ENCODE results near the gene MRTFA.
"Not testable (repeated sequence)": the region's sequence is repeated elsewhere in the genome, so short reads cannot be mapped to it uniquely, and the experiment has no call there.

Gene MRTFA

DNA sequence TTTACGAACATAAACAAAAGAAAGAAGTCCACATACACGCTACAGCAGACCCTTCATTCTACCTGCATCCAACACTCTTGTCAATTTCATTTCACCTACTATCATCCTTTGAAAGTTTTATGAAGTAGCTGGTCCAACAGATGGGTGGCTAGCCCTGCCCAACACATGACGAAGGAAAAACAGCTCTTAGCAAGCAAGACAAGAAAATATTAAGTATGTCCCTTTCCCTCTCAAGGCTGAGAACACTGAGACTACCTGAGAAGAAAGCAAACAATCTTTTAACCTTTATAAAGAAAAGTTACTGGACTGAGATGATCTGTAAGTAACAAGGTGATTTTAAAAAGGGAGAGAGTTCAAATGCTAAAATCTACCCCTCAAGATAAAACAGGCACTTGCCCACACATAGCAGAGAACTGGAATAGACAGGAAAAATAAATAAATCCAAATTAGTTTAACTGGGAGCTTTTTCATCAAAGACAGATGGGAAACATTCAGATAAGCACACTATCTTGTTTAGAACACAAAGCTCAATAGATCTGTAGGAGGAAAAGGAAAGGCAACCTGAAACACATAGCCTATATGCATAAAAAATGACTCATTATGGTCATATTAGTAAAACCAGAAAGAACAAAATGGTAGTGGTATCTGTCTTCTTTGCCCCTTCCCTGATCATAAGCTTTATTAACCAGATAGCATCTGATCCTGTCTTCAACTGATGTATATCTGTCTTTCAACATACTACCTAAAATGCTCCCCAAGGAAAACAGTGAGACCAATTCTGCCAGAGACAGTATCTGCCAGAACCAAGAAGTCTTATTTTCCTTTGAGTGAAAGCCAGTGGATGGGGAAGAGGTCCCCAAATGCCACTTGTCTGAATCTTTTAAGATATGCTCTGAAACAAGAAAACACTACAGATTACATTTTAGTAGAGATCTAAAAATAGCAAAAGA is 104.3 kb downstream of the MRTFA start:
- peaks cover 48% of the 10 kb centered on the region for H3K4me1 ChIP-seq
- no peaks in the 10 kb centered on the region for H3K36me3 ChIP-seq
- H3K27ac ChIP-seq: no peak overlapping the region
- H3K9me3 ChIP-seq: peaks cover 4% of the 10 kb centered on the region; the same call in 1 of the 2 replicates
- H3K4me2 ChIP-seq: peak overlapping the region; percentile 74
- no peak for TF ChIP-seq Cebpa-rat (IDR thresholded peaks at IDR 0.05)
- peaks cover 38% of the 10 kb centered on the region for H4K20me1 ChIP-seq
- no peaks in the 10 kb centered on the region for H3K27me3 ChIP-seq
- H3K4me3 ChIP-seq: no peak overlapping the region
- no peak overlapping the region for H3K9ac ChIP-seq

DNA sequence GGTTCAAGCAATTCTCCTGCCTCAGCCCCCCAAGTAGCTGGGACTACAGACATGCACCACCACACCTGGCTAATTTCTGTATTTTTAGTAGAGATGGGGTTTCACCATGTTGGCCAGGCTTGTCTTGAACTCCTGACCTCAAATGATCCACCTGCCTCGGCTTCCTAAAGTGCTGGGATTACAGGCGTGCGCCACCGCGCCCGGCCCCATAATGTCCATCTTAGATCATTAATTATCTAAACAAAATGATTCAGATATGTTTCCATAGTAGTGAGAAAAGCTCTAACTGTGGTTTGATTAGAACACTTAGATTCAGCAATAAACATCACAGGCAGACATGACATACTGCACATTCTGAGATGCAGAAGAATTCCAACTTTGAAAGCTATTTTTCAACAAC is 106.1 kb downstream of the MRTFA start:
- H3K27ac ChIP-seq, H3K4me2 ChIP-seq, H3K27me3 ChIP-seq, H3K9ac ChIP-seq, H3K4me3 ChIP-seq, H3K36me3 ChIP-seq, H3K9me3 ChIP-seq: not testable (repeated sequence)
- peaks cover 54% of the 10 kb centered on the region for H4K20me1 ChIP-seq
- peaks cover 44% of the 10 kb centered on the region for H3K4me1 ChIP-seq

DNA sequence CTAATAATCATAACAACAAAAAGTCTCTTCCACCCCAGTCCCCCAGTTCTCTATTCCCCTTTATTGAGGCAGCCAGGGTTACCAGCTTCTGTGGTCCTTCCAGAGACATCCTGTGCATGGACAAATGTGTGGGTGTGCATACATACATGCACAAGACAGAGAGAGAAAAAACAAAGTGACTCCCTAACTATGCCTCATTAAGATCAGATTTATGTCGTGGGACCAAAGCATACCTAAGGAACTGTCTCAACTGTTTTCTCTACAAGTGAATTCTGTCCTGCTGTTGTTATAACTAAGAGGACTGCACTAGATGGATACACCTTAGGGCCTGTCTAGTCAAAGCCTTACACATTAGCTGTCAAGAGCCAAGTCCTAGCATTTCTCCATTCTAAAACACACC is 106.7 kb downstream of the MRTFA start:
- Histone ChIP-seq H3K4me2 (no peak overlapping the region), H3K9ac (no peak overlapping the region), H3K4me3 (no peak overlapping the region), H3K4me1 (peaks cover 38% of the 10 kb centered on the region), H3K27me3 (no peaks in the 10 kb centered on the region), H3K36me3 (no peaks in the 10 kb centered on the region), H4K20me1 (peaks cover 58% of the 10 kb centered on the region), H3K9me3 (no peaks in the 10 kb centered on the region), H3K27ac (no peak overlapping the region)
- no peak for TF ChIP-seq Cebpa-rat (IDR thresholded peaks at IDR 0.05)

DNA sequence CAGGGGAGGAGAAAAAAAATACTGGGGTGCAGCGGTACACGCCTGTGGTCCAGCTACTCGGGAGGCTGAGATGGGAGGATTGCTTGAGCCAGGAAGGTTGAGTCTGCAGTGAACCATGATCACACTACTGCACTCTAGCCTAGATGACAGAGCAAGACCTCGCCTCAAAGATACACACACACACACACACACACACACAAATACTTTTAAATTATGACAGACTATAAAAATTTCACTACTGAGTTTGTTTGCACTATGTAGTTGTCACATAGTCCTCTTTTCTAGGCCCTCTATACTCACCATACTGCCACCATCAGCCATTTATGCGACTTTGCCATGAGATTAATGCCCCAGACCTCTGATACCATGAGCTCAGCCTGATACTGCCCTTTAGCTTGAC is 109.6 kb downstream of the MRTFA start:
- Histone ChIP-seq H3K4me2 (no peak overlapping the region), H4K20me1 (peaks cover 75% of the 10 kb centered on the region), H3K4me1 (peaks cover 10% of the 10 kb centered on the region), H3K9me3 (peaks cover 2% of the 10 kb centered on the region; the same call in 1 of the 2 replicates), H3K4me3 (no peak overlapping the region), H3K27me3 (no peaks in the 10 kb centered on the region), H3K36me3 (0 out of 2 replicates have a peak, but pooled peaks cover 7% of the 10 kb centered on the region), H3K9ac (no peak overlapping the region), H3K27ac (no peak overlapping the region)
- no peak for TF ChIP-seq Cebpa-rat (IDR thresholded peaks at IDR 0.05)

DNA sequence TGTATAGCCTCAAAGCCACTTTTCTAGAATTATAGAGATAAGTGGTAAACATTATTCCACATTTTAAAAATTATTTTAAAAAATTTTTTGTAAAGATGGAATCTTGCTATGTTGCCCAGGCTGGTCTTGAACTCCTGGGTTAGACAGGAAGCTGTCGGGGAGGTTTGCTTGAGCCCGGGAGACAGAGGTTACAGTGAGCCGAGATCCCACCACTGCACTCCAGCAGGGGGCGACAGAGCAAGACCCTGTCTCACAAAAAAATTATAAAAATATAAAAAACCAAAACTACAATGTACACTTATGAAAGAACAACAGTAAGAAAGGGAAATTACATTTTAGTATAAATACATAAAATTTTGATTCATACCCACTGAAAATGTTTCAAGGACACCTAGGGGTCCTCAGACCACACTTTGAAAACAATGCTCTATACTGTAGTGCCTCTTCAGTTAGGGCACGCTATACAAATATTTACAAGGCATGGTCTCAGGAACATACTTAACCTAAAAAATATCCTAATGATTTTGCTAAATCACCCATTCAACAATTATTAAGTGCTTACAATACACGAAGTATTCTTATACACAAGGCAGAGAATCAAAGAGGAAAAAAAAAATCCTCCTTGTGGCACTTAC is 111.2 kb downstream of the MRTFA start:
- Histone ChIP-seq H3K36me3 (peaks cover 16% of the 10 kb centered on the region; the same call in 1 of the 2 replicates), H3K4me3 (no peak overlapping the region), H3K9me3 (peaks cover 18% of the 10 kb centered on the region), H4K20me1 (peaks cover 76% of the 10 kb centered on the region), H3K27ac (no peak overlapping the region), H3K4me1 (peaks cover 4% of the 10 kb centered on the region), H3K27me3 (peaks cover 9% of the 10 kb centered on the region), H3K9ac (no peak overlapping the region), H3K4me2 (no peak overlapping the region)
- TF ChIP-seq Cebpa-rat (IDR thresholded peaks at IDR 0.05): no peak

DNA sequence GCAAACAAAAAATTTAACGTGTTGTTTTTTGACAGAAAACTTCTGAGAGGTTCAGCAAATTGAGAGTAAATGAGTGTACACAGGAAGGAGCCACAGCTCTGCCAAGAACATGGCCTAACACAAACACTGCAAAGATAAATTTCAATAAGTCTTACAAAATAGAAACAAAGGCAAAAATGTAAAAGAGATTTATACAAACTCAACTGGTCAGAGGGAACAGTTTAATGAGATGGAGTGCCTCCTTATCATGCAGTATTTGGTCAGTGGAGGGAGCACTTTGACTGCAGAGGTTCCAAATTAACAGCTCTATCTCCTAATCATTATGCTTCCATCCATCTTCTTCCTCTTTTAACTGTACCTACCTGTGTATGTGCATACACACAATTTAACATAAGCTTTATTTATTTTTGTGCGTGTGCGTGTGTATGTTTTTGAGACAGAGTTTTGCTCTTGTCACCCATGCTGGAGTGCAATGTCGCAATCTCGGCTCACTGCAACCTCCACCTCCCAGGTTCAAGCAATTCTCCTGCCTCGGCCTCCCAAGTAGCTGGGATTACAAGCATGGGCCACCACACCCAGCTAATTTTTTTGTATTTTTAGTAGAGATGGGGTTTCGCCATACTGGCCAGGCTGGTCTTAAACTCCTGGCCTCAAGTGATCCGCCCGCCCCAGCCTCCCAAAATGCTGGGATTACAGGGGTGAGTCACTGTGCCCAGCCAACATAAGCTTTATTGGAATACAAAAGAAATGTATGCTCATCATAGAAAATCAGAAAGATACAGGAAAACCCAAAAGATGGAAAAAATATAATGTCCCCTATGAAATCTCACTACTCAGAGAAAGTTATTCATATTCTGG is 111.9 kb downstream of the MRTFA start:
- Histone ChIP-seq H3K36me3 (peaks cover 18% of the 10 kb centered on the region; the same call in 1 of the 2 replicates), H3K4me1 (no peaks in the 10 kb centered on the region), H4K20me1 (peaks cover 76% of the 10 kb centered on the region), H3K27ac (no peak overlapping the region), H3K9me3 (peaks cover 21% of the 10 kb centered on the region), H3K9ac (no peak overlapping the region), H3K4me2 (no peak overlapping the region), H3K27me3 (peaks cover 14% of the 10 kb centered on the region), H3K4me3 (no peak overlapping the region)
- peak; percentile 58; the same call in 1 of the 2 replicates for TF ChIP-seq Cebpa-rat (IDR thresholded peaks at IDR 0.05)

DNA sequence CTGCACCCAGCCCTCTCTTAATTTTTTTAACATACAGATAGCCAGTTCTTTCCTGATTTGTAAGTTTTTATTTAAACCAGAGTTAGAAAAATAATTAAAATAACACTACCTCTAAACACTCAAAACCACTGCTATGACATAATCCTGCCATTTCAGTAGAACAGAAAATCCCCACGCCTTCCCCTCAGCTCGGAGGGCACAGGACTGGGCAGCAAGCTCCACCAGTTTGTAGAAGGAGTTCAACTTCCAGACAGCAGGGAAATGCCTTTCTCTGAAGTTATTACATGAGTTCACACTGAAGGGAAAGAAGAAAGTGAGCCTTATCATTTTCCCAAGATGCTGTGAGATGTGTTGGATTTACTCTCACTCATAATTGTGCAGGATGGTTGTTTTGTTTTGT is 114.4 kb downstream of the MRTFA start:
- Histone ChIP-seq H3K4me2 (no peak overlapping the region), H3K4me3 (no peak overlapping the region), H3K9ac (no peak overlapping the region), H3K4me1 (peaks cover 14% of the 10 kb centered on the region), H3K9me3 (peaks cover 21% of the 10 kb centered on the region), H3K27ac (no peak overlapping the region), H3K36me3 (peaks cover 25% of the 10 kb centered on the region; the same call in 1 of the 2 replicates), H3K27me3 (peaks cover 29% of the 10 kb centered on the region), H4K20me1 (peaks cover 96% of the 10 kb centered on the region)
- TF ChIP-seq Cebpa-rat (IDR thresholded peaks at IDR 0.05): no peak

DNA sequence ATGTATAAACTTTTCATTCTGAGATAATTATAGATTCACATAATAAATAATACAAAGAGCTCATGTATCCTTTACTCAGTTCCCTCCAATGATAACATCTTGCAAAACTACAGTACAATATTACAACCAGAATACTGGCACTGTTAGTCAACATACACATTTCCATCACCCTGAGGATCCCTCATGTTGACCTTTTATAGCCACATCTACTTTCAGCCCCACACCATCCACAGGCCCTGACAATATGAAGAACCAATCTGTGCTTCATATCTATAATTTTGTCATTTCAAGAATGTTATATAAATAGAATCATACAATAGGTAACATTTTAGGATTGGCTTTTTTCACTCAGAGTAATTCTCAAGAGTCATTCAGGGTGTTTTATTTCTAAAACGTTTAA is 115.5 kb downstream of the MRTFA start:
- no peak overlapping the region for H3K27ac ChIP-seq
- H3K9ac ChIP-seq: no peak overlapping the region
- TF ChIP-seq Cebpa-rat (IDR thresholded peaks at IDR 0.05): no peak
- H3K27me3 ChIP-seq: peaks cover 34% of the 10 kb centered on the region
- H3K4me1 ChIP-seq: peaks cover 14% of the 10 kb centered on the region
- peaks cover 98% of the 10 kb centered on the region for H4K20me1 ChIP-seq
- peaks cover 21% of the 10 kb centered on the region for H3K9me3 ChIP-seq
- H3K36me3 ChIP-seq: peaks cover 25% of the 10 kb centered on the region; the same call in 1 of the 2 replicates
- no peak overlapping the region for H3K4me2 ChIP-seq
- no peak overlapping the region for H3K4me3 ChIP-seq

DNA sequence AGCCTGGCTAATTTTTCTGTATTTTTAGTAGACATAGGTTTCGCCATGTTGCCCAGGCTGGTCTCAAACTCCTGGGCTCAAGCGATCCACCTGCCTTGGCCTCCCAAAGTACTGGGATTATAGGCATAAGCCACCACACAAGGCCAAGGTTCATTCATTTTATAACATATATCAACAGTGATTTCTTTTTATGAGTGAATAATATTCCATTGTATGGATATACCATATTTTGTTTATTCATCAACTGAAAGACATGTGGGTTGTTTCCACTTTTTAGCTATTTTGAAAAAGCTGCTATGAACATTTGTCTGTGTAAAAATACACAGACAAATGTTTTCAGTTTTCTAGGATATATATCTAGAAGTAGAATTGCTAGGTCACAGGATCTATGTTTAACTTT is 116.0 kb downstream of the MRTFA start:
- TF ChIP-seq Cebpa-rat (IDR thresholded peaks at IDR 0.05): no peak

More for the DNA sequence above, 116.0 kb downstream of the MRTFA start:
- Histone ChIP-seq H3K4me3 (no peak overlapping the region), H3K36me3 (peaks cover 25% of the 10 kb centered on the region; the same call in 1 of the 2 replicates), H3K27ac (no peak overlapping the region), H3K9me3 (peaks cover 21% of the 10 kb centered on the region), H4K20me1 (peaks cover 98% of the 10 kb centered on the region), H3K4me2 (no peak overlapping the region), H3K9ac (no peak overlapping the region), H3K4me1 (peaks cover 14% of the 10 kb centered on the region), H3K27me3 (peaks cover 34% of the 10 kb centered on the region)
